SU-DHL-6 (cell line): ENCODE measurements around the gene SRGAP3.

Source experiments
- H2AFZ ChIP-seq: fragments of 200-600 bp; sonication (generic); 2 replicates; pipeline ENCODE4 v1.6.1; 2014; ENCODE audit warnings: low read depth, mild to moderate bottlenecking, moderate library complexity, mixed read lengths, antibody characterized with exemption, low read length; ENCODE audit not compliant: severe bottlenecking
- H3F3A ChIP-seq: fragments of 200-600 bp; shearing (Covaris generic); 2 replicates; pipeline ENCODE4 v1.6.0; 2016; ENCODE audit warnings: antibody characterized with exemption, mild to moderate bottlenecking; ENCODE audit not compliant: insufficient read depth
- H3K27ac ChIP-seq: fragments of 200-600 bp; sonication (generic); 2 replicates; pipeline ENCODE4 v1.5.1; 2016; ENCODE audit warnings: low read depth, mild to moderate bottlenecking, low read length, moderate library complexity, mixed read lengths
- H3K27me3 ChIP-seq: fragments of 200-600 bp; sonication (generic), shearing (Covaris generic); 2 replicates; pipeline ENCODE4 v1.6.0; 2014; ENCODE audit warnings: mild to moderate bottlenecking, low read length
- H3K36me3 ChIP-seq: fragments of 200-600 bp; sonication (generic); 2 replicates; pipeline ENCODE4 v1.6.1; 2014; ENCODE audit warnings: mild to moderate bottlenecking, low read length, mixed read lengths
- H3K4me2 ChIP-seq: fragments of 300-600, 200-600 bp; shearing (Covaris generic), sonication (generic); 2 replicates; pipeline ENCODE4 v1.6.0; 2014; ENCODE audit warnings: low read length, low read depth, mild to moderate bottlenecking; ENCODE audit not compliant: poor library complexity, severe bottlenecking
- H3K4me3 ChIP-seq: fragments of 200-600 bp; sonication (generic); 2 replicates; pipeline ENCODE4 v1.5.1; 2014; ENCODE audit warnings: antibody characterized with exemption, low read length, mild to moderate bottlenecking, mixed read lengths; ENCODE audit not compliant: insufficient read depth, poor library complexity, severe bottlenecking
- H3K79me2 ChIP-seq: fragments of 200-600 bp; sonication (generic); 2 replicates; pipeline ENCODE4 v1.6.1; 2014; ENCODE audit warnings: mild to moderate bottlenecking, low read length, moderate library complexity; ENCODE audit not compliant: insufficient read depth
- H3K9ac ChIP-seq: fragments of 200-600 bp; sonication (generic); 2 replicates; pipeline ENCODE4 v1.7.0; 2014; ENCODE audit warnings: mild to moderate bottlenecking, low read length
- H3K9me2 ChIP-seq: fragments of 200-600 bp; sonication (generic); replicated peaks from 2 replicates; pipeline ENCODE4 v1.6.1; 2014; ENCODE audit warnings: low read length; ENCODE audit not compliant: insufficient read depth
- H3K9me3 ChIP-seq: fragments of 200-600 bp; sonication (generic); 2 replicates; pipeline ENCODE4 v1.6.1; 2014; ENCODE audit warnings: low read length, mixed read lengths; ENCODE audit not compliant: insufficient read depth
- H4K20me1 ChIP-seq: fragments of 200-600 bp; sonication (generic); 2 replicates; pipeline ENCODE4 v1.6.1; 2014; ENCODE audit warnings: low read depth, mild to moderate bottlenecking, antibody characterized with exemption, low read length, moderate library complexity, mixed read lengths
- CTCF ChIP-seq: fragments of 200-600 bp; sonication (generic); IDR thresholded peaks from one replicate; pipeline ENCODE4 v1.5.1; 2017; ENCODE audit warnings: antibody characterized with exemption, mild to moderate bottlenecking, low read length, moderate library complexity; ENCODE audit not compliant: insufficient read depth, poor library complexity, severe bottlenecking
- EZH2phosphoT487 ChIP-seq: fragments of 200-600 bp; sonication (generic), shearing (Covaris generic); conservative IDR thresholded peaks from 2 replicates; pipeline ENCODE4 v1.6.1; 2018; ENCODE audit warnings: mild to moderate bottlenecking, antibody characterized with exemption, low read length, moderate library complexity, mixed read lengths

SRGAP3 gene

GRCh38 chr3:8984526-8984925, 264.9 kb downstream of the SRGAP3 start:
- Histone ChIP-seq H3K79me2 (no peaks in the 10 kb centered on the region), H3K36me3 (no peaks in the 10 kb centered on the region), H3K4me3 (no peak overlapping the region), H3K4me2 (no peak overlapping the region), H3K27ac (no peak overlapping the region), H3K9me3 (no peaks in the 10 kb centered on the region), H3K9ac (no peak overlapping the region), H2AFZ (no peak overlapping the region), H3K9me2 (no peaks in the 10 kb centered on the region), H4K20me1 (no peaks in the 10 kb centered on the region), H3F3A (no peaks in the 10 kb centered on the region), H3K27me3 (no peaks in the 10 kb centered on the region)
- TF ChIP-seq CTCF (no peak), EZH2phosphoT487 (no peak)

- H3K4me3 ChIP-seq, result no peak overlapping the region
- no peak overlapping the region for H3K27ac ChIP-seq
- H3K4me2 ChIP-seq, result no peak overlapping the region
- 0 out of 2 replicates have a peak, but pooled peaks cover 3% of the 10 kb centered on the region for H3K9me3 ChIP-seq
- H3K79me2 ChIP-seq, result no peaks in the 10 kb centered on the region
- no peaks in the 10 kb centered on the region for H4K20me1 ChIP-seq
- H2AFZ ChIP-seq, result no peak overlapping the region
- TF ChIP-seq CTCF (no peak), EZH2phosphoT487 (no peak)
- H3F3A ChIP-seq, result no peaks in the 10 kb centered on the region
- no peaks in the 10 kb centered on the region for H3K27me3 ChIP-seq
- H3K36me3 ChIP-seq, result no peaks in the 10 kb centered on the region
- H3K9me2 ChIP-seq, result no peaks in the 10 kb centered on the region
- no peak overlapping the region for H3K9ac ChIP-seq
These were observed 265.4 kb downstream of the SRGAP3 start for GRCh38 chr3:8984081-8984480.

- H3K36me3 ChIP-seq, result no peaks in the 10 kb centered on the region
- 0 out of 2 replicates have a peak, but pooled peaks cover 3% of the 10 kb centered on the region for H3K9me3 ChIP-seq
- no peaks in the 10 kb centered on the region for H3K27me3 ChIP-seq
- H3K9ac ChIP-seq, result no peak overlapping the region
- TF ChIP-seq EZH2phosphoT487 (no peak), CTCF (no peak)
- H3K79me2 ChIP-seq, result no peaks in the 10 kb centered on the region
- no peaks in the 10 kb centered on the region for H3K9me2 ChIP-seq
- no peak overlapping the region for H3K27ac ChIP-seq
- no peak overlapping the region for H2AFZ ChIP-seq
- H3F3A ChIP-seq, result no peaks in the 10 kb centered on the region
- no peaks in the 10 kb centered on the region for H4K20me1 ChIP-seq
- no peak overlapping the region for H3K4me2 ChIP-seq
- no peak overlapping the region for H3K4me3 ChIP-seq
These were observed 265.9 kb downstream of the SRGAP3 start for GRCh38 chr3:8983591-8983990.

- Histone ChIP-seq H3K9me3 (0 out of 2 replicates have a peak, but pooled peaks cover 3% of the 10 kb centered on the region), H3K9ac (no peak overlapping the region), H3F3A (no peaks in the 10 kb centered on the region), H3K9me2 (no peaks in the 10 kb centered on the region), H3K4me2 (no peak overlapping the region), H3K27ac (no peak overlapping the region), H3K27me3 (no peaks in the 10 kb centered on the region), H3K79me2 (no peaks in the 10 kb centered on the region), H2AFZ (no peak overlapping the region), H3K36me3 (no peaks in the 10 kb centered on the region), H3K4me3 (no peak overlapping the region), H4K20me1 (no peaks in the 10 kb centered on the region)
- no peak for TF ChIP-seq CTCF
- no peak for TF ChIP-seq EZH2phosphoT487
These were observed 266.4 kb downstream of the SRGAP3 start for GRCh38 chr3:8983026-8983425.
